Osteocyte (in vitro differentiated cells): ENCODE measurements around the gene TIGD6. TPM values are rescaled to one million over a fixed set of nuclear protein-coding genes. Genes with fewer than 3 reads are reported as not detected.

ENCODE experiments used
- DNase-seq: peaks from one replicate; pipeline ENCODE4 v3.0.0; 2021; ENCODE audit warnings: mixed read lengths; ENCODE audit not compliant: unreplicated experiment; ENCODE audit errors: extremely low spot score
- H3K27ac Mint-ChIP-seq: one replicate; pipeline ENCODE4 v1.8.0; 2021; ENCODE audit warnings: mild to moderate bottlenecking, mixed read lengths; ENCODE audit not compliant: unreplicated experiment
- H3K27me3 Mint-ChIP-seq: one replicate; pipeline ENCODE4 v1.8.0; 2021; ENCODE audit warnings: mixed read lengths; ENCODE audit not compliant: unreplicated experiment
- H3K36me3 Mint-ChIP-seq: one replicate; pipeline ENCODE4 v1.8.0; 2021; ENCODE audit warnings: mixed read lengths; ENCODE audit not compliant: unreplicated experiment
- H3K4me1 Mint-ChIP-seq: one replicate; pipeline ENCODE4 v1.8.0; 2021; ENCODE audit warnings: mixed read lengths; ENCODE audit not compliant: unreplicated experiment
- H3K4me3 Mint-ChIP-seq: one replicate; pipeline ENCODE4 v1.8.0; 2021; ENCODE audit warnings: mild to moderate bottlenecking, moderate library complexity, mixed read lengths; ENCODE audit not compliant: unreplicated experiment
- H3K9me3 Mint-ChIP-seq: one replicate; pipeline ENCODE4 v1.8.0; 2021; ENCODE audit warnings: mixed read lengths; ENCODE audit not compliant: unreplicated experiment
- total RNA-seq: library from RNA; stranded (reverse); gene quantifications from 2 replicates; pipeline ENCODE4 v1.2.1, GENCODE V29; 2021
- TF ChIP-seq, protein P1 (sequence below): fragments of 200-600 bp; sonication (generic); IDR thresholded peaks from 2 replicates; pipeline ENCODE4 v1.5.0; 2021; ENCODE audit warnings: antibody characterized with exemption, mild to moderate bottlenecking, moderate library complexity

The TIGD6 gene
- total RNA-seq, 1 donor from 2014 or later = 5.9 TPM

DNA sequence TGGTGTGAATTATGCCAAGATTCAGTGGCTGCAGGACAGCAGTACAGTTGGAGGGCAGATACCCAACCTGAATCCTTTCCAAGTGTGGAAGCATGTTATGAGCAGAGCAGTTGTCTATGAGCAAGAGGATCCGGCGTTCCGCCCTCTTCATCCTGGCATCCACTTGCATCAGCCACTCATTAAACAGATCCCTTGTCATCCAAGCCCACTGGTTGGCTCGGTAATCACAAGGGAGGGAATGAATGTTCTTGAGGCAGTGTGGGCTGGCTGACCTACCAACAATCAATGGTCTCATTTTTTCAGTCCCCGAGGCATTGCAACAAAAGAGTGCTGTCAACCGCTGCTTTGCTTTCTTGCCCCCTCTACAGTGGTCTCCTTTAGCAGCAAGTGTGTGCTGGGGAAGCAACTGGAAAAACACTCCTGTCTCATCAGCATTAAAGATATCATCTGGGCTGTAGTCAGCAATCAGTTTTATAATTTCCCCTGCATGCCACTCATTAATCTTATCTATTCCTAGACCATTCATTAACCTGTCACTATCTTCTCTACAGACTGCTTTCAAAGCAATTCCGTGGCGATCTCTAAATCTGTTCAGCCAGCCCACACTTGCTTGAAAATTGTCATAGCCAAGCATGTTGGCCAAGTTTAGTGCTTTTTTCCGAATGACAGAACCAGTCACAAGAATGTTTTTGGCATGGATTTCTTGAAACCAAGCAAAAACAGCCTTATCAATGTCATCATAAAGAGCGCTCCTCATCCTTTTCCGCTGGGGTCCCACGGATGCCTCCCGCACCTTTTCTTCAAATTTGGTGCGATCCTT lies 4.9 kb downstream of the TIGD6 start:
- H3K9me3 Mint-ChIP-seq = no peaks in the 10 kb centered on the region
- DNase-seq = no peak
- peaks cover 9% of the 10 kb centered on the region for H3K36me3 Mint-ChIP-seq
- TF ChIP-seq, protein P1, sequence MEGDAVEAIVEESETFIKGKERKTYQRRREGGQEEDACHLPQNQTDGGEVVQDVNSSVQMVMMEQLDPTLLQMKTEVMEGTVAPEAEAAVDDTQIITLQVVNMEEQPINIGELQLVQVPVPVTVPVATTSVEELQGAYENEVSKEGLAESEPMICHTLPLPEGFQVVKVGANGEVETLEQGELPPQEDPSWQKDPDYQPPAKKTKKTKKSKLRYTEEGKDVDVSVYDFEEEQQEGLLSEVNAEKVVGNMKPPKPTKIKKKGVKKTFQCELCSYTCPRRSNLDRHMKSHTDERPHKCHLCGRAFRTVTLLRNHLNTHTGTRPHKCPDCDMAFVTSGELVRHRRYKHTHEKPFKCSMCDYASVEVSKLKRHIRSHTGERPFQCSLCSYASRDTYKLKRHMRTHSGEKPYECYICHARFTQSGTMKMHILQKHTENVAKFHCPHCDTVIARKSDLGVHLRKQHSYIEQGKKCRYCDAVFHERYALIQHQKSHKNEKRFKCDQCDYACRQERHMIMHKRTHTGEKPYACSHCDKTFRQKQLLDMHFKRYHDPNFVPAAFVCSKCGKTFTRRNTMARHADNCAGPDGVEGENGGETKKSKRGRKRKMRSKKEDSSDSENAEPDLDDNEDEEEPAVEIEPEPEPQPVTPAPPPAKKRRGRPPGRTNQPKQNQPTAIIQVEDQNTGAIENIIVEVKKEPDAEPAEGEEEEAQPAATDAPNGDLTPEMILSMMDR = no peak
- H3K27ac Mint-ChIP-seq = no peak overlapping the region
- no peak overlapping the region for H3K4me3 Mint-ChIP-seq
- H3K27me3 Mint-ChIP-seq = no peaks in the 10 kb centered on the region
- peaks cover 15% of the 10 kb centered on the region for H3K4me1 Mint-ChIP-seq

DNA sequence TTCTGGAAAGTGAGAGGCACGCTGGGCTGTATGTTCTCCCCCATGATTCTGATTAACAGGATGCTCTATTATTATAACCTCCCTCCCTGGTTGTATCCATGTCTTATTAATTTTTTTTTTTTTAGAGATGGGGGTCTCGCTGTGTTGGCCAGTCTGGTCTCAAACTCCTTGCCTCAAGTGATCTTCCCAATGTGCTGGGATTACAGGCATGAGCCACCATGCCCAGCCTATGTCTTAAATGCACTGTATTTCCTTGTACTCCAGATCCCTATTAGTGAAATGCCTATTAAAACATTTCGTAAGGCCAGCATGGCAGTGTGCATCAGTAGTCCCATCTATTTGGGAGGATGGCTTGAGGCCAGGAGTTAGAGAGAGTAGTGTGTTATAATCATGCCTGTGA lies 7.0 kb downstream of the TIGD6 start:
- TF ChIP-seq, protein P1 = no peak
- H3K27ac Mint-ChIP-seq = no peak overlapping the region
- DNase-seq = no peak
- H3K27me3 Mint-ChIP-seq = no peaks in the 10 kb centered on the region
- no peaks in the 10 kb centered on the region for H3K4me1 Mint-ChIP-seq
- no peaks in the 10 kb centered on the region for H3K9me3 Mint-ChIP-seq
- no peak overlapping the region for H3K4me3 Mint-ChIP-seq
- H3K36me3 Mint-ChIP-seq = peaks cover 9% of the 10 kb centered on the region

DNA sequence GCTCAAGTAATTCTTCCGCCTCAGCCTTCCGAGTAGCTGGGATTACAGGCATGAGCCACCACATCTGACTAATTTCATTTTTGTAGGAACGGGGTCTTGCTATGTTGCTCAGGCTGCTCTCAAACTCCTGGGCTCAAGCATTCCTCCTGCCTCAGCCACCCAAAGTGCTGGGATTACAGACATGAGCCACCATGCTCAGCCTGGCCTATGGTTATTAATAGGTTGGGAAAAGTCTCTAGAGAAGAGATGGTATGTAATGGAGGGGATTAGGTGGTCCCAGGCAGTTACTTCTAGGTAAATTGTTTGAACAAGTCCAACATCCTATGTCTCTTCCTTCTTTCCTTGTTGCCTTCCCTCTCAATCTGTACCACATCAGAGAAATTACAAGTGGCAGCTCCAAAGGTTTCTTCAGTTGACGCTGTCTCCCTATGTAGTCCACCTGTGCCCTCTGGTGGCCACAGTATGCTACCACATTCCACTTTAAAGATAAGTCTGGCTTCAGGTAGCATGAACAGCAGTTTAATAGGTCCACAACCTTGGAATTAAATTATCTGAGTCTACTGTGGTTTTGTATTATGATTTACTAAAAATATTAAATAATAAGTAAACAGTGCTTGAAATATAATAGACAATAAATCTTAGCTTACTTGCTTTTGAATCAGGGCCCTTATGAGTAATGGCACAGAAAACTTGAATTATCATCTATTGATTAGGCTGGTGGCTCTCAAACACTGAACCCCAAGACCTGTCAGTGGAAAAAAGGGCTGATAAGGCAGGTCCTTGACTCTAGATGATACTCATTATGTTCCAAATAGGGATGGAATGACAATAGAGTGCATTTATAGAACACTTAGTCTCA lies 9.7 kb downstream of the TIGD6 start:
- Mint-ChIP-seq H3K27ac (no peak overlapping the region), H3K9me3 (no peaks in the 10 kb centered on the region), H3K4me1 (no peaks in the 10 kb centered on the region), H3K27me3 (no peaks in the 10 kb centered on the region), H3K36me3 (peaks cover 2% of the 10 kb centered on the region), H3K4me3 (no peak overlapping the region)
- TF ChIP-seq, protein P1 = peak; percentile 92
- DNase-seq = peak; percentile 86

DNA sequence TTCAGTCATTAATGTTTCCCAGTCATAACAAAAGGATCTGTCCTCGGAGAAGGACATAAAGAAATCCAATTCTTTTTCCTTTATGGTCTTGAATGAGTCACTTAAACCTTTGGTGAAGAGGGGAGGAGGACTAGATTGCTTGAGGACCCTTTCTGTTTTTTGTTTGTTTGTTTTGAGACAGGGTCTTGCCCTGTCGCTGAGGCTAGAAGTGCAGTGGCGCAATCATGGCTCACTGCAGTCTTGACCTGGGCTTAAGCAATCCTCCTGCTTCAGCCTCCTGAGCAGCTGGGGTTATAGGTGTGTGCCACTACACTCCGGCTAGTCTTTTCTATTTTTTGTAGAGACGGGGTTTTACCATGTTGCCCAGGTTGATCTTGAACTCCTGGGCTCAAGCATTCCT lies 12.3 kb downstream of the TIGD6 start:
- TF ChIP-seq, protein P1 = no peak
- Mint-ChIP-seq H3K4me1 (no peaks in the 10 kb centered on the region), H3K9me3 (no peaks in the 10 kb centered on the region), H3K4me3 (no peak overlapping the region), H3K27me3 (no peaks in the 10 kb centered on the region), H3K36me3 (peaks cover 5% of the 10 kb centered on the region), H3K27ac (no peak overlapping the region)
- no peak for DNase-seq

DNA sequence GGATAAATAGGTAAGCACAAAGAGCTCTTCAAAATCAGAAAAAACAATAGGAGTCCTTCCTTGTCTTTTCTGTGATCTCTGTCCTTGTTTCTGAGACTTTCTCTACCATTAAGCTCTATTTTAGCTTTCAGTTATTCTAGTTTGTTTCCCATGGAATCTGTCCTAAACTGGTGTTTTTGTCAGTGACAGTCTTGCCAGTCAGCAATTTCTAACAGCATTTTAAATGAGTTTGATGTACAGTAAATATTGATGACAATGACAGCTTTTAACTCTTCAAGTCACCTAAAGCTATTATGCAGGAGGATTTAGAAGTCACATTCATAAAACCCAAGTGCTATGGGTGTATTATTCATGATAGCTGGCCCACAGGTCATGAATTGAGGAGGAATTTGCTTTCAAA lies 17.9 kb downstream of the TIGD6 start:
- TF ChIP-seq, protein P1 = no peak
- no peaks in the 10 kb centered on the region for H3K27me3 Mint-ChIP-seq
- no peak for DNase-seq
- no peaks in the 10 kb centered on the region for H3K9me3 Mint-ChIP-seq
- H3K4me3 Mint-ChIP-seq = no peak overlapping the region
- H3K4me1 Mint-ChIP-seq = no peaks in the 10 kb centered on the region
- peaks cover 32% of the 10 kb centered on the region for H3K36me3 Mint-ChIP-seq
- no peak overlapping the region for H3K27ac Mint-ChIP-seq
